HG02852 (cell line): ENCODE measurements around the gene AMIGO3.
A peak's percentile ranks its signal among the peaks of the same experiment; 100 is the strongest.

ENCODE experiments used
- ATAC-seq: cut with Tn5 transposase; IDR thresholded peaks from one replicate; pipeline ENCODE4 v1.9.1; 2021; ENCODE audit warnings: mild to moderate bottlenecking, moderate library complexity; ENCODE audit not compliant: unreplicated experiment

AMIGO3 gene

DNA sequence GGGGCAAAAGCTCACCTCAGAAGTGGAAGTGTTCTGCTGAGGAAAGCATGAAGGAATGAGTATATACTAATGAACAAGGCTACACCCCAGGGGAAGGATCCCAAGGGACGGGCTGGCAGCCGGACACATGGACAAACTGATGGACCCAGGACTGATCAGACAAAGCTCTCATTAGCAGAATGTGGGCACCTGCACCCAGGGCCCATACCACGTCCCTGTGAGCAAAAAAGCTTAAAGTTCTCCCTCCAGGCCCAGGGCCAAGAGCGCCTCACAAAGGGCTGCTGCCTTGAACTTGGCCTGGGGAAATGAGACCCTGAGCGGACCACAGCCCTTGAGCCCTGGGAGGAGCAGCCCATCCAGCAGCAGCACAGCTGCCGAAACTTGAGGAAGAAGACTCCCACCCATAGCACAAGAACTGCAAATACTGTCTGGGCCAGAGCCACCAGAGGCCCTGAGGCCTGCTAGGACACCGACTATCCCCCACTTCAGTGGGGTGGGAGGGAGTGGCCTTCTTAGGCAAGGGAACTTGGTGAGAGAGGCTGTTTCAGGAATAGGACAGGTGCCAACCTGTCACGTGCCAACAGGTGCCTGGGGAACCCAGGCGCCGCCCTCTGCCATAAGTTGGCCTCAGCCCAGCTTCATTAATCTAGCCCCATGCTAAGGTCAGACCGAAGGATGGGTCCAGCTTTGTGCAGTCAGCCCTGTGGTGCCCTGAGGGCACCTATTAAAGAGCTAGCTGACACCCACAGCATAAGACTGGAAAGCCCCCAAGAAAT lies 6.6 kb upstream of the AMIGO3 start:
- ATAC-seq, result no peak

- ATAC-seq, result no peak
These were observed 5.1 kb upstream of the AMIGO3 start for GRCh38 chr3:49724586-49724985.

DNA sequence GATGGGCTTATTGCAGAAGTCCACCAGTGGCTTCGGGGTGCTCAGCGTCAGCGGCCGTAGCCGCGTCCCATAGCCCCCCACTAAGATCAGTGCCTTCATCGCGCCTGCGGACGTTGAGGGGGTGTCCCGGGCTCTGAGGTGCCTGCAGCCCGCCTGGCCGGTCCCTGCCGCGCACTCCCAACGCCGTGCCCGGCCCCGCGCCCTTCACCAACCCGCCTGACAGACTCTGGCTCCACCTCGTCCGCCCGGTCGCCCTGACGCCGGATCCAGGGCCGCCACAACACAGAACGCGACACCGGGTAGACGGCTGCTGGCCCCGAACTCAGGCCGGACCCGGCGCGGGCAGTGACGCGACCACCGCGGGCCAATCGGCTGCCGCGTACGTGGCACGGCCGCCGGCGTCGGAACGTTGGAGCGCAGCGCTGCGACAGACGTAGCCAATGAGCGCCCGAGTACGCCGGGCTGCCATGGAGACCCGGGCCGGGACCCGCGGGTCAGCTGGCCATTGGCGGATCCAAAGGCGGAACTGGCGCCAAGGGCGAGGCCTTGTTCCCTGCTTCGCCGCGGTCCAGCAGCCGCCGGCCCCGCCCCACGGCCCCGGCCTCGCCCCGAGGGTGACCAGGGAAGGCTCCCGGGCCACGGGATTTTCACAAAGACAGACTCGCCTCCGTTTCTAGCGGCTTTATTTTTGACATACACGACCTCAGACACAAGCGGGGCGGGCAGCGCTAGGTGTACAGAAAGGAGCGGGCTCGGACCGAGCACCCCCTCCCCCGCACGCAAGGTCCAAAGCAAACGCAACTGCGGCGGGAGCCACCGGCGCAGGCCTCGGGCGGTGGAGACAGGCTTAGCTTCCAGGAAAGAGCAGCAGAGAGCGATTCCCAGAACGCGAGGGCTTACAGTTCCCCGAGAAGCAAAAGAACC lies 4.4 kb upstream of the AMIGO3 start, which contains the start of gene GMPPB:
TSS of gene GMPPB (minus strand) at position 324 of the 924 bp plus-strand sequence. CDS start at position 99, 225 bp downstream.
- peak; percentile 82 for ATAC-seq

DNA sequence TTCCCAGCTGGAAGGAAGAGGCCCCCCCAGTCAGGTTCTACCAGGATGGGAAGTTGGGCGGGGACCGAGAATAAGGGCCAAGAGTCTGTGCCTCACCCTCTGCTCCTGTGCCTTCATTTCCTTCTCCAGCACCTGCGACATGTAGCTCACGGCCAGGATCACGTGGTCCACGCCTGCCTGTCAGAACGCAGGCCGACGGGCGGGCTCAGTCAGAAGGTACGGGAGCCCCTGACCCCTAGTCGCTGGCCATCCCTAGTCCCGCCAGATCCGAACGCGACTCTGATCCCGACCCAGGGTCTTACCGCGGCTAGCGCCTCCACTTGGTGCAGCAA lies 3.8 kb upstream of the AMIGO3 start:
- no peak for ATAC-seq

DNA sequence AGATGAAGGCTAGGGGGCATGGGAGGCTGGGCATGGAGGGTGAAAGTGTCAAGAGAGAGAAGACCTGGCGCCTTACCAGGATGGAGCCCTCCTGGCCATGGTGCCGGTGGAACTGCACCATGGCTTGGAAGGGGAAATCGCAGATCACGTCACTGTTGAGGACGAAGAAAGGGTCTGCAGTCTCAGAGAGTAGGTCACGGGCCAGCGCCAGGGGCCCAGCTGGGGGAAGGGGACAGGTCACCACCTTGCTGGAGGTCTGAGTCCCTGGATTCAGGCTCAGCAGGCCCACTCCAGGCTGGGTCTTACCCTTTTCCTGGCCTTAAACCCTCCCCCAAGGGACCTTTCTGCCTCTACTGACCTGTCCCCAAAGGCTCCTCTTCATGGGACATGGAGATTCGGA lies 3.4 kb upstream of the AMIGO3 start:
- no peak for ATAC-seq

GRCh38 chr3:49721896-49722781 lies 2.7 kb upstream of the AMIGO3 start:
- ATAC-seq, result no peak

GRCh38 chr3:49721596-49721895 lies 2.1 kb upstream of the AMIGO3 start:
- no peak for ATAC-seq

GRCh38 chr3:49720855-49721595 lies 1.5 kb upstream of the AMIGO3 start:
- no peak for ATAC-seq

DNA sequence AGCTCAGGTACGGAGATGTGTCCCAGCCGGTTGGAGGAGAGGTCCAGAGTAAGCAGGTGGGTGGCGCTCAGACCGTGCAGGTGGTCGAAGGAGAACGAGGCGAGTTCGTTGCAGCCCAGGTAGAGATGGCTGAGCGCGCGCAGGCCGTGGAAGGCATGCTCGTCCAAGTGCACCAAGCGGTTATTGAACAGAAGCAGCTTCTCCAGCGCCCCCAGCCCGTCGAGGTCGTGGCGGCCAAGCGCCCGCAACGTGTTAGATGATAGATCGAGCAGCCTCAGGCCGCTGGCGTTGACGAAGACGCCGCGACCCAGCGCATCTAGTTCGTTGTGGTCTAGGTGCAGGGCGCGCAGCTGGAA lies 648 bp downstream of the AMIGO3 start:
- no peak for ATAC-seq

GRCh38 chr3:49717959-49718857 lies 1.3 kb downstream of the AMIGO3 start:
- no peak for ATAC-seq

DNA sequence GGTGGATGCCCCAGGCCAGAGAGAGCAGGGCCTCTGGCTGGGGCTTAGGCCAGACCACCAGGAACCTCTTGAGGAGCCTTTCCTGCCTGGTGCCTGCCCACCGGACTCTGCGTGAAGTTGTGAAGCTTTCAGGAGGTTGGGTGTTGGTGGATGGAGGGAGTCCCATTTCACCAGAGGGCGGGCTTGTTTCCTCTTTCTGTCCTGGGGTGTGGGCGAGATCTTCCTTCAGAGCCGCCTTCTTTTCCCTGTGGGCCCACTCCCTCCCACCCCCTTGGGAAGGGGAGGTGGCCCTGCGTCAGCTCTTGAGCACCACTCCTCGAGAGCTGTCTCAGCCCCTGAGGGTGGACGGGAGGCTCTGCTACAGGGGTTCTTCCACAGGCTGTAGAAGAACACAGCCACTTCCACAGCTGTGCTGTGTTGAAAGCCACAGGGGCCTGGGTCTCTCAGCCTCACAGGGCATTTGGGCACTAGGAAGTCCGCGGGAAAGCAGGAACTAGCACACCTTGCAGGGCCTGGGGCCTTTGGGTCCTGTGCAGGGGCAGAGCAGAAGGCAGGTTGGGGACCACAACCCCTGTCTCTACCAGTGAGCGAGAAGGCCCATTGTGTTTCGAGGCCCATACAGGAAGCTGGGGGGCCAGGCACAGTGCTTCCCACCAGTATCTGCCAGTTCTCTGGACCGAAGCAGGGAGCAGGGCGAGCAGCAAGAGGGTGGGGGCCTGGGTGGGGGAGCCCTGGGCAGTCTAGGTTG lies 2.1 kb downstream of the AMIGO3 start:
- no peak for ATAC-seq

- ATAC-seq, result no peak
These were observed 2.7 kb downstream of the AMIGO3 start for GRCh38 chr3:49716691-49717210.

GRCh38 chr3:49716169-49716568 lies 3.3 kb downstream of the AMIGO3 start:
- ATAC-seq, result no peak

- ATAC-seq, result no peak
These were observed 3.8 kb downstream of the AMIGO3 start for GRCh38 chr3:49715611-49716121.

- ATAC-seq, result no peak
These were observed 4.5 kb downstream of the AMIGO3 start for GRCh38 chr3:49714728-49715550.

- ATAC-seq, result no peak
These were observed 6.0 kb downstream of the AMIGO3 start for GRCh38 chr3:49713336-49714105.
